Right lobe of liver (tissue), 4 donors: ENCODE data around the gene SUN1.

Source experiments
- CTCF ChIP-seq, 4 donors: fragments of 200-600 bp in 3 of 4; fragments of 450-650 bp in 1 of 4; IDR thresholded peaks; one replicate each; pipeline versions ENCODE4 v1.5.1 to v1.8.0; 2016 to 2022; ENCODE audit warnings: antibody characterized with exemption in 4 of 4, mild to moderate bottlenecking in 2 of 4
- POLR2A ChIP-seq: fragments of 450-650 bp; IDR thresholded peaks from one replicate; pipeline ENCODE4 v1.6.1; 2017; ENCODE audit warnings: antibody characterized with exemption, mild to moderate bottlenecking
- donor health status: DM: no; HTN: no; CAD: no.
- donor health status: DM: no; HTN: no; CAD: no.
- donor health status: DM: no; HTN: yes; CAD: no.

GRCh38 chr7:854118-854775 lies 22.0 kb downstream of the SUN1 start:
- TF ChIP-seq CTCF (IDR thresholded peaks at IDR 0.05): no peak
- no peak for TF ChIP-seq POLR2A
